ENCODE results near the gene HHATL.

DNA sequence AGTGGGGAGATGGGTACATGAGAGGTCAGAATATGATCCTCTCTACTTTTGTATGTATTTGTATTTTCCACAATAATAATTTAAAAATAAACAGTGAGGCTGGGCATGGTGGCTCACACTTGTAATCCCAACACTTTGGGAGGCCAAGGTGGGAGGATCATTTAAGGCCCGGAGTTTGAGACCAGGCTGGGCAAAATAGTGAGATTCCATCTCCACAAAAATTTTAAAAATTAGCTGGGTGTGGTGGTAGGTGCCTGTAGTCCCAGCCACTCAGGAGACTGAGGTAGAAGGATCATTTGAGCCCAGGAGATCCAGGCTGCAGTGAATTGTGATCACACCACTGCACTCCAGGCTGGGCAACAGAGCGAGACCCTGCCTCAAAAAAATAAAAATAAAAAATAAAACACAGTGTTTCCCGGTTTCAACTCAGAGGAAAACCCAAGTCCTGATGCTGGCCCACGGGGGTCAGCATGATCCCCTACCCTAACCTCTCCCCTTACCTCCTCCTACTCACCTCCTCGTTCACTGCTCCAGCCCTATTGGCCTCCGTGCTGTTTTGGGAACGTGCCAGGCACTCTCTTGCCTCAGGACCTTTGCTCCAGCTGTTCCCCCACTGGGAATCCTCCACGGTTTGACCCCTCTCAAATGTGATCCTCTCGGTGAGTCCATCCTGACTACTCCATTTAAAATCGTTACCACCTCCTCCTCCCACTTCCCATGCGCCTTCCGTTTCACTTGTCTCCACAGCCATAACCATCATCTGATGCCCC lies 20.1 kb downstream of the HHATL start:
- TF ChIP-seq, protein P1, sequence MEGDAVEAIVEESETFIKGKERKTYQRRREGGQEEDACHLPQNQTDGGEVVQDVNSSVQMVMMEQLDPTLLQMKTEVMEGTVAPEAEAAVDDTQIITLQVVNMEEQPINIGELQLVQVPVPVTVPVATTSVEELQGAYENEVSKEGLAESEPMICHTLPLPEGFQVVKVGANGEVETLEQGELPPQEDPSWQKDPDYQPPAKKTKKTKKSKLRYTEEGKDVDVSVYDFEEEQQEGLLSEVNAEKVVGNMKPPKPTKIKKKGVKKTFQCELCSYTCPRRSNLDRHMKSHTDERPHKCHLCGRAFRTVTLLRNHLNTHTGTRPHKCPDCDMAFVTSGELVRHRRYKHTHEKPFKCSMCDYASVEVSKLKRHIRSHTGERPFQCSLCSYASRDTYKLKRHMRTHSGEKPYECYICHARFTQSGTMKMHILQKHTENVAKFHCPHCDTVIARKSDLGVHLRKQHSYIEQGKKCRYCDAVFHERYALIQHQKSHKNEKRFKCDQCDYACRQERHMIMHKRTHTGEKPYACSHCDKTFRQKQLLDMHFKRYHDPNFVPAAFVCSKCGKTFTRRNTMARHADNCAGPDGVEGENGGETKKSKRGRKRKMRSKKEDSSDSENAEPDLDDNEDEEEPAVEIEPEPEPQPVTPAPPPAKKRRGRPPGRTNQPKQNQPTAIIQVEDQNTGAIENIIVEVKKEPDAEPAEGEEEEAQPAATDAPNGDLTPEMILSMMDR (IDR thresholded peaks at IDR 0.05), result no peak
- no peak for TF ChIP-seq POLR2A (IDR thresholded peaks at IDR 0.05)

Data from uterus (tissue), 2 donors.